Activated CD4-positive, alpha-beta T cell treated with anti-CD3 and anti-CD28 coated beads for 24 hours (primary cell): ENCODE data around the gene TOB2.

ENCODE experiments used
- DNase-seq, 2 donors: peaks; one replicate each; pipeline ENCODE4 v3.0.0-alpha.2; 2020; ENCODE audit warnings: low read depth in 2 of 2

TOB2 gene

DNA sequence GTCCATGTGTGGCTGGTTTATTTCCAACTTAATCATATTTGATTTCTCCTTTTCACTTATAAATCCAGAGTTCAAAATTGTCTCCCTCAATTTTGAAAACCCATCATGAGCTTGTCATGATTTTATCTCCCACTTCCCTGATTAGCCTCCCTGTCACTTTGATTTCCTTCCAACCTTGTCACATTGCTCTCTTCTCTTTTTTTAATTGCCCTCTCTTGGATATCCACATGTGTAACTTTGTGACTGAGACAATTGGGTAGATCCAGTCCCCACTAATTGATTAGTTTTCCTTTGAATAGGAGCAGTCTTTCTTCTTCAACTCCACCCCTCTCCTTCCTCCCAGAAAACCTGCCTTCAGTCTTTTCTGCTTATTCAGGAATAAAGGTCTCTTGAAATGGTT is 62.5 kb downstream of the TOB2 start:
- DNase-seq: no peak
